ENCODE data around the gene ZNF75A.

- TF ChIP-seq CTCF (IDR thresholded peaks at IDR 0.05; ENCODE audit: low read depth, low read length, poor library complexity, severe bottlenecking) (no peak), EZH2phosphoT487 (IDR thresholded peaks at IDR 0.05; ENCODE audit: borderline replicate concordance, low read length) (no peak)
Measured at GRCh38 chr16:3356118-3356517, 50.8 kb downstream of the ZNF75A start.
